GM18505 (cell line): ENCODE data around the gene GPR132.
A peak's percentile ranks its signal among the peaks of the same experiment; 100 is the strongest.

Experiments used
- ATAC-seq: cut with Tn5 transposase; IDR thresholded peaks from one replicate; pipeline ENCODE4 v1.9.1; 2021; ENCODE audit not compliant: unreplicated experiment
- POLR2A ChIP-seq: IDR thresholded peaks from 4 replicates; pipeline ENCODE4 v1.6.1; 2011; ENCODE audit warnings: borderline replicate concordance; ENCODE audit not compliant: insufficient read depth, insufficient read length; ENCODE audit errors: extremely low read depth

The GPR132 gene

DNA sequence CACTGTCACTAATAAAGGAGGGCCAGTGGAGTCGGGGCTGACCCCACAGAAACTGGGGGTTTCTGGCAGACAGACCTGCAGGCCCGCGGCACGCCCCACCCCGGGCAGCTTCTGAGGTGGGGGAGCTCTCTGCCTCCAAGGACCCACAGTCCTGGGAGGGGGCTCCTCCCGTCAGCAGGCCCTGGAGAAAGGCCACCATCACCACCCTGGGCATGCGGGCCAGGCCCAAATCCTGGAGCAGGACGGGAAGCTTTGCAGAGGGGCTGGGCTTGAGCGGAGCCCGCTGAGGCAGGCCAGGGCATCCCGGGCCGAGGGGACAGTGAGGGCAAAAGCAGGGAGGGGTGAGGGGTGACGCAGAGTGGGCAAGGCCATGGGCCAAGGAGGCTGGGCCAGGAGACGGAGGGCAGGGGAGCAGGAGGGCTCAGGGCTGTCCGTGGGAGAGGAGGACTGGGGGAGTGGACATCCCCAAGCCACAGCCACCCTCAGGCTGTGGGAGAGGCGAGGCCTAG, 11.1 kb upstream of the GPR132 start:
- TF ChIP-seq POLR2A, result no peak
- ATAC-seq, result no peak

- ATAC-seq, result peak; percentile 54
These were observed 10.4 kb upstream of the GPR132 start for GRCh38 chr14:105075379-105076295.

GRCh38 chr14:105074601-105075053, 9.4 kb upstream of the GPR132 start:
- ATAC-seq, result no peak
- no peak for TF ChIP-seq POLR2A

More at GRCh38 chr14:105075379-105076295, 10.4 kb upstream of the GPR132 start:
- TF ChIP-seq POLR2A, result peak; percentile 21

- no peak for ATAC-seq
- TF ChIP-seq POLR2A, result no peak
These were observed 8.7 kb upstream of the GPR132 start for GRCh38 chr14:105073720-105074600.

- no peak for ATAC-seq
- TF ChIP-seq POLR2A, result no peak
These were observed 7.9 kb upstream of the GPR132 start for GRCh38 chr14:105072892-105073719.

- ATAC-seq, result no peak
- no peak for TF ChIP-seq POLR2A
These were observed 7.2 kb upstream of the GPR132 start for GRCh38 chr14:105072381-105072861.

GRCh38 chr14:105071942-105072341, 6.7 kb upstream of the GPR132 start:
- ATAC-seq, result no peak
- TF ChIP-seq POLR2A, result no peak

DNA sequence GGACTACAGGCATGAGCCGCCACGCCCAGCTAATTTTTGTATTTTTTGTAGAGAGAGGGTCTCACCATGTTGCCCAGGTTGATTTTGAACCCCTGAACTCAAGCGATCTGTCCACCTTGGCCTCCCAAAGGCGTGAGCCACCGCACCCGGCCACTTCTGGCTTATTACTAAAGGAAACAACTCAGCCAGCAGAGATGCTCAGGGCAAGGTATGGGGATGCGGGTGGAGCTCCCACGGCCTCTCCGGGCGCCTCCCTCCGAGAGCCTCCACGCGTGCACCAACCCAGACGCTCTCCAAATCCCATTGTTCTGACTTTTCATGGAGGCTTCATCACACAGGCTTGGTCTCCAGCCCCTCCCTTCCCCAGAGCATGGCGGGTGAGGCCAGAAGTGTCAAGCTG, 6.1 kb upstream of the GPR132 start:
- TF ChIP-seq POLR2A, result no peak
- ATAC-seq, result no peak

GRCh38 chr14:105070760-105071137, 5.5 kb upstream of the GPR132 start:
- ATAC-seq, result no peak
- TF ChIP-seq POLR2A, result no peak

- no peak for ATAC-seq
- TF ChIP-seq POLR2A, result peak; percentile 18
These were observed 4.9 kb upstream of the GPR132 start for GRCh38 chr14:105069871-105070759.

DNA sequence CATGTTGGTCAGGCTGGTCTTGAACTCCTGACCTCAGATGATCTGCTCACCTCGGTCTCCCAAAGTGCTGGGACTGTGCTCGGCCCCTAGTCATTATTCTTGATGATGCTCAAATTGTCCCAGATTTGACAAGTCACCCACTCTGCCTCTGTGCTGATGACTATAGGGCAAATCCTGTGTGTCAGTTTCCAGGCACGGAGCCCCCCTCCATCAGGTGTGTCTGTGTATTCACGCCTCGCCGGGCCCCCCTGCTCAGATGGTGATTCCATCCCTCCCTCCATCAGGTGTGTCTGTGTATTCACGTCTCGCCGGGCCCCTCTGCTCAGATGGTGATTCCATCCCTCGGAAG, 4.3 kb upstream of the GPR132 start:
- ATAC-seq, result no peak
- TF ChIP-seq POLR2A, result no peak

DNA sequence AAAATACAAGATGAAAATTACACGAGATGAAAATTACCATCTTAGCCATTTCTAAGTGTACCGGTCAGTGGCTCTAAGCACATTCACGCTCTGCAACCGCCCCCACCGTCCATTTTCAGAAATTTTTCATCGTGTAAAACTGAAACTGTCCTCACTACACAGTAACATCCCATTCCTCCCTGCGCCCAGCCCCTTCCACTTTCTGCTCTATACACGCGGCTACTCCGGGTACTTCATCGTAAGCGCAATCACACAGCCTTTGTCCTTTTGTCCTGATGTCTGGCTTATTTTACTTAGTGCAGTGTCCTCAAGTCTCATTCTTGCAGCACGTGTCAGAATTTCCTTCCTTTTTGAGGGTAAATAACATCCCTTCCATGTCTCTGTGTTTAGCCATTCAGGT, 3.6 kb upstream of the GPR132 start:
- no peak for ATAC-seq
- no peak for TF ChIP-seq POLR2A

- no peak for TF ChIP-seq POLR2A
- ATAC-seq, result no peak
These were observed 2.7 kb upstream of the GPR132 start for GRCh38 chr14:105067969-105068301.
